GM18867 (cell line): Measurements from ENCODE around the gene TPR.
A peak's percentile ranks its signal among the peaks of the same experiment; 100 is the strongest.

Source experiments
- ATAC-seq: cut with Tn5 transposase; IDR thresholded peaks from one replicate; pipeline ENCODE4 v1.9.1; 2021; ENCODE audit warnings: mild to moderate bottlenecking, moderate library complexity; ENCODE audit not compliant: unreplicated experiment

Gene TPR

GRCh38 chr1:186330758-186331157, 44.3 kb downstream of the TPR start:
- no peak for ATAC-seq

GRCh38 chr1:186327331-186327730, 47.7 kb downstream of the TPR start:
- ATAC-seq = no peak

DNA sequence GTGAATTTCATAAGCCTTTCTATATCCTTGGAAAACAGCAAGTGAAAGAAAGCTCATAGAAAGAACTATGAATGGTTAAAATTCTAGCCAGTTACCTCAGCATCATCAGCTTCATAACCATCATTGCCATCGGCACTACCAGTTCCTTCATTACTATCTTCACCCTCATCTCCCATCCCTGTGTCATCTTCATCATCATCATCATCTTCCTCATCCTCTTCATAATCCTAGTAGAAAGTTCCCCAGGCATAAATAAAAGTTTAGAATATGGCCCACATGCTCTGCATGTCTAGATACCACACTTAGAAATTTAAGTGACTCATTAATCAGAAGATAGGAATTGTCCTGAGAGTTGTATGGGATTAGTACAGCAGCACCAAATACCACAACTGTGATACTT, 49.0 kb downstream of the TPR start:
- no peak for ATAC-seq

DNA sequence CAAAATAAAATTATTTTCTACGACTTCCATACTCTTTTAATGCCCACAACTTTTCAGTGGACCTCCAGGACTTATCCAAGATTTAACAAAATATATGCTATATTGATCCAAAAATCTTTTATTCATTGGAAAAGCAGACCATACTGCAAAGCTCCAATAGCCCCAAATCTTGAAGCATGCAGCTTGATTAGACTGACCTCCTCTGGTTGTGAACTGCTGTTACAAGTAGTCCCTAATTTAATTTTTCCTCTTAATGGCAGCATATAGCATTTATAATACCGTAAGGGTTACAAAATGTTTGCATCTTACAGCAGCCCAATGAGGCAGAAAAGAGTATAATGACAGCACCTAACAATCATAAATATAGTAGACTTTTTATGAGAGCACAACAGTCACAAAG, 49.8 kb downstream of the TPR start:
- ATAC-seq = no peak

- ATAC-seq = no peak
Measured at GRCh38 chr1:186323865-186324264, 51.2 kb downstream of the TPR start.

DNA sequence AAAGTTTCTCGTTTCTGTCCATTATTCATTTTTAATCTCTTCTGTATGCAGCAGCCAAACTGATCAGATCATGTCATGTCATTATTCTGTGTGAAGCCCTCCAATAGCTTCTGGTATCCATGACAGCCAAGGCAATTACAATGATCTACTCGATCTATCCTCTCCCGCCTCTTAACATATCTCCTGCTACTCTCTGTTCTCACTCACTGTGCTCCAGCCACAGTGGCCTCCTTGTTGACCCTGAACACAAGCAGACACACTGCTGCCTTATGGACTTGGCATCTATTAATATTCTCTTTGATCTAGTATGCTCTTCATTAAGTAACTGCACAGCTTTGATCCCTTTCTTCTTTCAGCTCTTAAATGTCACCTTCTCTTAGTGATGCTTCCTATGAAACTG, 59.5 kb downstream of the TPR start:
- no peak for ATAC-seq

- ATAC-seq = no peak
Measured at GRCh38 chr1:186311375-186312051, 63.5 kb downstream of the TPR start.

DNA sequence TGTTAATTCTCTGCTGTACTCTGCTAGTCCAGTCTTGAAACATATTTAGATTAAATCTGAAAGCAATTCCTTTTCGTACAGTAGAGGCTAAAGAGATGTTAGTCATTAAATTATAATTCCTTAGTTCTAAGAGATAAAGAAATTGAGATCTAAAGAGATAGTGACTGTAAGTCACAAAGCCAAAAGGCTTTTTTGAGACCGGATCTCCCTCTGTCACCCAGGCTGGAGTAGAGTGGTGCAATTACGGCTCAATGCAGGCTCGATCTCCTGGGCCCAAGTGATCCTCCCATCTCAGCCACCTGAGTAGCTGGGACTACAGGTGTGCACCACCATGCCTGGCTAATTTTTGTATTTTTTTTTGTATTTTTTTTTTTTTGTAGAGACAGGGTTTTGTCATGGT, 64.7 kb downstream of the TPR start:
- no peak for ATAC-seq

- no peak for ATAC-seq
Measured at GRCh38 chr1:186308264-186309060, 66.6 kb downstream of the TPR start.

- no peak for ATAC-seq
Measured at GRCh38 chr1:186307445-186307844, 67.6 kb downstream of the TPR start.

GRCh38 chr1:186306533-186306932, 68.5 kb downstream of the TPR start:
- ATAC-seq = no peak

GRCh38 chr1:186304982-186305949, 69.8 kb downstream of the TPR start:
- peak; percentile 86 for ATAC-seq

- ATAC-seq = no peak
Measured at GRCh38 chr1:186303911-186304310, 71.1 kb downstream of the TPR start.

DNA sequence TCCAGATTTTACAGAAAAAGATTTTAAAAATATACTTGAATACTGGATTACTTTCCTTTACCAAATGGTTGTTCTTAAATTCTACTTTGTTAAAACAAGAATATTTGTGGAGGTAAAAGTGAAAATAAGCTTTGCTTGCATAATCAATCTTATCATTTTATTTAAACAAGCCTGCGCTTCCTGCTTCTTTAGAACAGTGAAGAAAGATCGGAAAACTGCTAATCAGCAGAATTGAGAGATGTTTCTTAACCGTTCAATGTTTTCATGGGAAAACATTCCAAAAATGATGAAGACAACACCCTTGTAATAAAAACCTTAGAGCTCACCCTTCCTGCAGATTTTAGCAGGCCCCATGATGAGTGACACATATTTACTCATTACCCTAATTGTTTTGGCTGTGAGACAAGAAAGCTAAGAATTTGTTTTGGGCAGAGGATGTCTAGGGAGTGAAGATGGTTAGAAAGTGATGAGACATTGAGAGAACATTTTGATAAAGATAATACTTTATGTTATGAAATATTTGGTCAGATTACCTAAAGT, 72.6 kb downstream of the TPR start:
- ATAC-seq = no peak

GRCh38 chr1:186301448-186301847, 73.6 kb downstream of the TPR start:
- ATAC-seq = no peak

- no peak for ATAC-seq
Measured at GRCh38 chr1:186300056-186300455, 75.0 kb downstream of the TPR start.

DNA sequence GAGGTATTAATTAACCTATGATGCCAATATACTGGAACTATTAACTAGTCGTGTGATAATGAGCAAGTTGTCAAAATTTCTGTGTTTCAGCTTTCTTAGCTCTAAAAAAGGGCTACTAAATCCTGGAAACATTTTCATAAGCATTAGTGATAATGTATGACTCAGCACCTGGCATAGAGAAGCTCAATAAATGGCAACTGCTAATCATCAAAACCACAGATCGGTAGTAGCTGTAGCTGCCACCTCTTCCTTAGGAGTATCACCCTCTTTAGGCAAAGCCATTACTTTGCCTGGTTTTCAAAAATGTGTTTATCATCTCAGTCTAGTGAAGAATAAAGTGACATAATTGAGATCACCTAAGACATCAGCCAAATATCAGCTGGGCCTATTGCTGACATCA, 75.5 kb downstream of the TPR start:
- ATAC-seq = no peak

DNA sequence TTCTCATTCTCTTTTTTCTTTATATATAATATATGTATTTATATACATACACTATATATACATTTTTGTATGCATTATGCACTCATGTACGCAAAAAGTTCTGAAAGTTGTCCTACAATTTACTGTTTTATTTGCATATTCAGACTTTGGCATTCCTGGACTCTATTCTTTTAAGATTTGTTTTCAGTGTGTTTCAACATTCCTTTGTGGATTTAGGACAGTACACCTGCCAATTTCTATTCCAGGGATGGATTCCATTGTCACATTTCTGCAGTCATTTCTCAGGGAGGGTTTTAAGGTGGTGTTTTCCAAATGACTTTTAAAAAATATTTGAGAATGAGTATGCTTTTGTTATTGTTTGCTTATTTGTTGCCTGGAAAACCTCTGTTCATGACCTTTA, 76.2 kb downstream of the TPR start:
- ATAC-seq = no peak

GRCh38 chr1:186297439-186298045, 77.5 kb downstream of the TPR start:
- no peak for ATAC-seq

GRCh38 chr1:186295980-186296379, 79.1 kb downstream of the TPR start, which contains the start of gene PRG4:
Gene PRG4 (plus strand): TSS chr1:186296279.
- ATAC-seq = no peak

GRCh38 chr1:186292875-186293274, 82.2 kb downstream of the TPR start:
- no peak for ATAC-seq
